HepG2 (cell line): ENCODE measurements around the gene AKT3. TPM values are rescaled to one million over a fixed set of nuclear protein-coding genes. Genes with fewer than 3 reads are reported as not detected.

Experiments
- ATAC-seq: fragments of 200-7000 bp; cut with Tn5 transposase; 3 replicates; pipeline ENCODE4 v1.9.1; 2020; ENCODE audit warnings: mild to moderate bottlenecking, moderate library complexity
- BruUV-seq: library from RNA; stranded (reverse); fragments of 400-500 nt; replicated peaks from 2 replicates; lab custom pipeline; 2021; lab: Mats Ljungman, UMichigan
- CTCF ChIA-PET: fragments of 300-600 bp; formaldehyde crosslinking; extraction: SDS; loops from one replicate; lab custom pipeline; 2021; ENCODE audit warnings: low total read pairs, inconsistent platforms, low intra/inter-chr PET ratio; lab: Yijun Ruan, JAX
- POLR2A ChIA-PET: fragments of 350-600 bp; sonication (Branson Sonifier 250); formaldehyde crosslinking; loops from one replicate; lab custom pipeline; 2020; ENCODE audit warnings: antibody characterized with exemption, inconsistent platforms; lab: Yijun Ruan, JAX
- DNase-seq: peaks from one replicate; pipeline ENCODE4 v3.0.0-alpha.2; 2015; ENCODE audit warnings: low spot score
- FAIRE-seq: peaks from 3 replicates; lab custom pipeline; 2011; peaks lifted over from hg19 to GRCh38; lab: Jason Lieb, UNC
- H2AFZ ChIP-seq: one replicate; pipeline ENCODE4 v1.6.1; 2011; ENCODE audit warnings: low read length, inconsistent platforms
- H3K27ac ChIP-seq: fragments of 300-600 bp; 3 replicates; pipeline ENCODE4 v1.8.0; 2011; ENCODE audit warnings: mixed run types, mild to moderate bottlenecking, mixed read lengths, low read length, inconsistent platforms; ENCODE audit not compliant: insufficient read depth; ENCODE audit errors: extremely low read length
- H3K27me3 ChIP-seq, 2 experiments: fragments of 200-600 bp in 1 of 2; 2 replicates in 1 of 2; 3 replicates in 1 of 2; pipeline versions ENCODE4 v1.6.0 to v1.8.0; 2011; ENCODE audit warnings: low read length in 2 of 2, mild to moderate bottlenecking in 2 of 2, moderate library complexity in 2 of 2, inconsistent platforms in 1 of 2; ENCODE audit not compliant: insufficient read depth in 2 of 2, control insufficient read depth in 1 of 2
- H3K36me3 ChIP-seq, 2 experiments: fragments of 200-600 bp in 1 of 2; replicated peaks in 1 of 2; 2 replicates in 1 of 2; 3 replicates in 1 of 2; pipeline versions ENCODE4 v1.5.1 to v1.8.0; 2011; ENCODE audit warnings: low read length in 2 of 2, inconsistent platforms in 1 of 2; ENCODE audit not compliant: insufficient read depth in 2 of 2, control insufficient read depth in 1 of 2
- H3K4me1 ChIP-seq: 2 replicates; pipeline ENCODE4 v1.5.1; 2012; ENCODE audit warnings: low read length, inconsistent platforms; ENCODE audit not compliant: insufficient read depth
- H3K4me2 ChIP-seq: 2 replicates; pipeline ENCODE4 v1.6.0; 2011; ENCODE audit warnings: low read depth, low read length, inconsistent platforms
- H3K4me3 ChIP-seq, 3 experiments: fragments of 200-600 bp in 1 of 3; sonication (generic), shearing (Covaris generic) in 1 of 3; replicated peaks in 1 of 3; 2 replicates each; pipeline ENCODE4 v1.5.1; 2011 to 2016; ENCODE audit warnings: low read length in 3 of 3, inconsistent platforms in 2 of 3, low read depth in 2 of 3, mild to moderate bottlenecking in 2 of 3, control low read depth in 1 of 3, mixed read lengths in 1 of 3; ENCODE audit not compliant: insufficient read depth in 1 of 3
- H3K79me2 ChIP-seq: one replicate; pipeline ENCODE4 v1.6.1; 2011; ENCODE audit warnings: low read length, inconsistent platforms; ENCODE audit not compliant: insufficient read depth
- H3K9ac ChIP-seq: 2 replicates; pipeline ENCODE4 v1.6.0; 2011; ENCODE audit warnings: mild to moderate bottlenecking, low read depth, low read length, inconsistent platforms; ENCODE audit not compliant: insufficient read depth
- H3K9me3 ChIP-seq: 2 replicates; pipeline ENCODE4 v1.5.1; 2012; ENCODE audit warnings: mild to moderate bottlenecking, low read length
- H4K20me1 ChIP-seq: 2 replicates; pipeline ENCODE4 v1.6.0; 2011; ENCODE audit warnings: inconsistent platforms, mild to moderate bottlenecking, low read length, moderate library complexity; ENCODE audit not compliant: insufficient read depth
- ATF7 ChIP-seq, 2 experiments: fragments of 450-650 bp in 1 of 2; sonication (generic) in 1 of 2; formaldehyde crosslinking in 1 of 2; IDR thresholded peaks; 2 replicates each; pipeline versions ENCODE4 v1.4.0 to v1.6.1; 2016 to 2020; ENCODE audit warnings: antibody characterized with exemption in 1 of 2, mild to moderate bottlenecking in 1 of 2, missing genetic modification reagents in 1 of 2
- FIP1L1 ChIP-seq: fragments of 200-400 bp; formaldehyde crosslinking; IDR thresholded peaks from 2 replicates; pipeline ENCODE4 v1.6.1; 2018; ENCODE audit warnings: low read depth, mild to moderate bottlenecking, low read length, moderate library complexity, borderline replicate concordance; ENCODE audit not compliant: insufficient read depth
- GMEB1 ChIP-seq: sonication (generic); formaldehyde crosslinking; IDR thresholded peaks from 2 replicates; pipeline ENCODE4 v1.5.1; 2020; ENCODE audit warnings: missing genetic modification reagents, mild to moderate bottlenecking, borderline replicate concordance
- MEF2D ChIP-seq: sonication (generic); formaldehyde crosslinking; IDR thresholded peaks from 2 replicates; pipeline ENCODE4 v1.5.1; 2020; ENCODE audit warnings: mild to moderate bottlenecking, missing genetic modification reagents
- PHF5A ChIP-seq: IDR thresholded peaks from one replicate; pipeline ENCODE4 v1.6.1; 2018; ENCODE audit warnings: low read depth, missing genetic modification reagents; ENCODE audit not compliant: unreplicated experiment
- SOX6 ChIP-seq, 2 experiments: fragments of 450-650 bp in 1 of 2; sonication (generic) in 1 of 2; formaldehyde crosslinking in 1 of 2; IDR thresholded peaks; 2 replicates each; pipeline versions ENCODE4 v1.4.0 to v1.6.1; 2017 to 2020; ENCODE audit warnings: antibody characterized with exemption in 1 of 2, mild to moderate bottlenecking in 1 of 2, missing genetic modification reagents in 1 of 2
- in situ Hi-C: cut with HindIII; loops from 2 replicates; pipeline ENCODE4 v1.10.0; 2017; ENCODE audit warnings: low pct_unique_long_range_greater_than_20kb; ENCODE audit not compliant: extremely low pct_ligation_motif_present
- intact Hi-C: fragments of 100-400 bp; cut with micrococcal nuclease; formaldehyde crosslinking; loops from one replicate; pipeline ENCODE4 v1.10.0; 2022; ENCODE audit not compliant: unreplicated experiment
- polyA plus RNA-seq, 8 experiments: library from polyadenylated mRNA; depleted of rRNA in 3 of 8; stranded (reverse) in 7 of 8; unstranded in 1 of 8; fragments of >200 nt; fragmentation: Illumina TruSeq in 4 of 8; extraction: Trizol in 4 of 8; gene quantifications; 2 replicates each; pipeline versions ENCODE4 v1.2.1 to v1.2.3, GENCODE V29; 2011 to 2016; ENCODE audit warnings: low read depth in 4 of 8, missing spikeins in 1 of 8, mixed read lengths in 1 of 8; ENCODE audit not compliant: insufficient read depth in 1 of 8
- total RNA-seq, 5 experiments: library from RNA; depleted of rRNA; stranded (reverse); fragments of >200 nt; fragmentation: Illumina TruSeq; extraction: Trizol; gene quantifications; 2 replicates each; pipeline ENCODE4 v1.2.3, GENCODE V29; 2016; ENCODE audit warnings: low read depth in 1 of 5

Gene AKT3
- total and polyA plus RNA-seq, 2 of the 13 experiments (the other 11 are each of a cell fraction or from before 2014, with no cell fraction given), result 0.07 TPM

DNA sequence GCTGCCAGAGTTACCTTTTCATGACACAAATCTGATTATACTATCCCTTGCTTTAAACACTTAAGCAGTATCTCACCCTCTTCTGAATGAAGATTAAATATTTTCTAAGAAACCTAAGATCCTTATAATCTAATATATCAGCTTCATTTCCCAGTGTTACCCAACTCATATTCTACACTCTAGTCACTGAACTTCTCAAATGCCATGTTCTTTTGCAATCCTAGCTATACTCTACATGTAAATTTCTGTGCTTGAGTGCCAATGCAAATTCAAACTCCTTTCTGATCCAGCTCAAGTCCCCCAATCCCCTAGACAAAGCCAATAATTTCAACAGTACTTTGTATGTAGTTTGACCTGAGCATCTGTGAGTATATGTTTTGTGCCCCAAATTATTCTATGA, 300.3 kb downstream of the AKT3 start (continued):
- no peak for TF ChIP-seq PHF5A (CRISPR knock-in tag)
- TF ChIP-seq SOX6 (IDR thresholded peaks at IDR 0.05), result no peak
- TF ChIP-seq SOX6 (CRISPR knock-in tag; IDR thresholded peaks at IDR 0.05), result no peak

GRCh38 chr1:243549108-243549507, 300.9 kb downstream of the AKT3 start:
- BruUV-seq, result no TSS peak
- H3K4me3 ChIP-seq, result no peak overlapping the region
- H3K4me1 ChIP-seq, result no peaks in the 10 kb centered on the region
- H2AFZ ChIP-seq, result no peak overlapping the region
- POLR2A ChIA-PET, result no interaction called here
- no peaks in the 10 kb centered on the region for H3K79me2 ChIP-seq
- in situ Hi-C loops (no loop called here), intact Hi-C loops (no loop called here)
- no peak for DNase-seq
- no peak overlapping the region for H3K9ac ChIP-seq
- no peaks in the 10 kb centered on the region for H3K36me3 ChIP-seq
- CTCF ChIA-PET, result no interaction called here
- no peak for FAIRE-seq
- H3K4me2 ChIP-seq, result no peak overlapping the region
- H3K27ac ChIP-seq, result no peak overlapping the region
- H3K27me3 ChIP-seq, result no peaks in the 10 kb centered on the region
- H3K9me3 ChIP-seq, result no peaks in the 10 kb centered on the region
- no peak for ATAC-seq
- TF ChIP-seq GMEB1 (CRISPR knock-in tag), result no peak
- TF ChIP-seq PHF5A (CRISPR knock-in tag), result no peak
- TF ChIP-seq ATF7 (IDR thresholded peaks at IDR 0.05), result no peak
- no peak for TF ChIP-seq ATF7 (CRISPR knock-in tag; IDR thresholded peaks at IDR 0.05)
- TF ChIP-seq MEF2D (CRISPR knock-in tag), result no peak
- no peak for TF ChIP-seq FIP1L1
- no peaks in the 10 kb centered on the region for H4K20me1 ChIP-seq
